AG10803 (cell line): ENCODE results near the gene RCSD1.
"Not testable (repeated sequence)": the region's sequence is repeated elsewhere in the genome, so short reads cannot be mapped to it uniquely, and the experiment has no call there.

Source experiments
- DNase-seq: peaks from one replicate; pipeline ENCODE4 v3.0.0; 2010; ENCODE audit warnings: low read depth
- H3K4me3 ChIP-seq: 2 replicates; pipeline ENCODE4 v1.5.1; 2011; ENCODE audit warnings: mild to moderate bottlenecking, low read length, control low read depth
- TF ChIP-seq, protein P1 (sequence below): conservative IDR thresholded peaks from 2 replicates; pipeline ENCODE4 v1.5.1; 2011; ENCODE audit warnings: mild to moderate bottlenecking, low read length, control low read depth, inconsistent platforms

Gene RCSD1

DNA sequence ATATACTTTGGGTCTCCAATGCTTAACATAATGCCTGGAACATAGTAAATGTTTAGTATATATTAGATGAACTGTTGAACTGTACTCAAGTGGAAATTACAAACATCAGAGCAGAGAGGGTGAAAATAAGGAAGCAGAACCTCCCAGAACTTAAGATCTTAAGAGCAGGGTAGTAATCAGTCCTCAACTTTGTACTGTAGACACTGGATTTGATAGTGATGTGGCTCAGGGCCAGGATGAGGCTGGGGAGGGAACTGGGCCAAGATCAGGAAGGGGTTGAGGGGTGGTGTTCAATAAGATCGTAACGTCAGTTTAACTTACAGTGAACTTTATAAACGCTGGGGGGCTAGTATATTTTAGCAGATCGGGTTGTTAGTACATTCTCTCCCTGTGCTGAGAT lies 107.1 kb downstream of the RCSD1 start:
- TF ChIP-seq, protein P1, sequence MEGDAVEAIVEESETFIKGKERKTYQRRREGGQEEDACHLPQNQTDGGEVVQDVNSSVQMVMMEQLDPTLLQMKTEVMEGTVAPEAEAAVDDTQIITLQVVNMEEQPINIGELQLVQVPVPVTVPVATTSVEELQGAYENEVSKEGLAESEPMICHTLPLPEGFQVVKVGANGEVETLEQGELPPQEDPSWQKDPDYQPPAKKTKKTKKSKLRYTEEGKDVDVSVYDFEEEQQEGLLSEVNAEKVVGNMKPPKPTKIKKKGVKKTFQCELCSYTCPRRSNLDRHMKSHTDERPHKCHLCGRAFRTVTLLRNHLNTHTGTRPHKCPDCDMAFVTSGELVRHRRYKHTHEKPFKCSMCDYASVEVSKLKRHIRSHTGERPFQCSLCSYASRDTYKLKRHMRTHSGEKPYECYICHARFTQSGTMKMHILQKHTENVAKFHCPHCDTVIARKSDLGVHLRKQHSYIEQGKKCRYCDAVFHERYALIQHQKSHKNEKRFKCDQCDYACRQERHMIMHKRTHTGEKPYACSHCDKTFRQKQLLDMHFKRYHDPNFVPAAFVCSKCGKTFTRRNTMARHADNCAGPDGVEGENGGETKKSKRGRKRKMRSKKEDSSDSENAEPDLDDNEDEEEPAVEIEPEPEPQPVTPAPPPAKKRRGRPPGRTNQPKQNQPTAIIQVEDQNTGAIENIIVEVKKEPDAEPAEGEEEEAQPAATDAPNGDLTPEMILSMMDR = no peak
- no peak for DNase-seq
- H3K4me3 ChIP-seq = no peak overlapping the region

DNA sequence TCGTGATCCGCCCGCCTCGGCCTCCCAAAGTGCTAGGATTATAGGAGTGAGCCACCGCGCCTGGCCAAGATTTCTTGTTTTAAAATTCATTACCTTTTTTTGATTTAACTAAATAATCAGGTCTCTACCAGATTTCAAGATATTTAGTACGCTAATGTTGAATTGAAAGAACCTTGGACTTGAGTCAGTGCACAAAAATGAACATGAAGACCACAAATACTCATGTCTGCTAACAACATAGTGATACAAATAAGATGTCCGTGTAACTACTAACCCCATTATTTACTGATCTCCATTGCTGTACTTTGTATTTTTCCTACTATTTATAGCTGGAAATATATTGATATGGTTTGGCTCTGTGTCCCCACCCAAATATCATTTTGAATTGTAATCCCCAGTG lies 108.1 kb downstream of the RCSD1 start:
- TF ChIP-seq, protein P1 = no peak
- DNase-seq = no peak
- no peak overlapping the region for H3K4me3 ChIP-seq

DNA sequence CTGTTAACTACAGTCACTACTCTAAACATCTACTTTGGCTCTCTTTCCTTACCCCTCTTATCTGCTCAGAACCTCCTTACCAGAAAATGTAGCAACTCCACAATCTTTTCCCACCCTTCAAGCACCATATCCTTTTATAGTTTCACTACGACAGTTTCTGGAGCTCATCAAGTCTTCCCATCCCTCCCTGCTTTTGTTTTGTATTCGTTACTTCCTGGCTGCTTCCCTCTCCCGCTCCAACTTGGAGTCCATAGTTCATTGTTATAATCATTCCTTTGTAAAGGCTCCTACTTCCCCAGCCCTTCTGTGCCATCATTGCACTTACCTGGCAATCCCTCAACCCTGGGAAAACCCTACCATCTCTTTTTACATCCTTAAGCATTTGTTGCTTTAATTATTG lies 109.7 kb downstream of the RCSD1 start:
- no peak overlapping the region for H3K4me3 ChIP-seq
- TF ChIP-seq, protein P1 = no peak
- DNase-seq = no peak

- not testable (repeated sequence) for DNase-seq, H3K4me3 ChIP-seq
Observed at GRCh38 chr1:167741103-167741502, 111.1 kb downstream of the RCSD1 start.

DNA sequence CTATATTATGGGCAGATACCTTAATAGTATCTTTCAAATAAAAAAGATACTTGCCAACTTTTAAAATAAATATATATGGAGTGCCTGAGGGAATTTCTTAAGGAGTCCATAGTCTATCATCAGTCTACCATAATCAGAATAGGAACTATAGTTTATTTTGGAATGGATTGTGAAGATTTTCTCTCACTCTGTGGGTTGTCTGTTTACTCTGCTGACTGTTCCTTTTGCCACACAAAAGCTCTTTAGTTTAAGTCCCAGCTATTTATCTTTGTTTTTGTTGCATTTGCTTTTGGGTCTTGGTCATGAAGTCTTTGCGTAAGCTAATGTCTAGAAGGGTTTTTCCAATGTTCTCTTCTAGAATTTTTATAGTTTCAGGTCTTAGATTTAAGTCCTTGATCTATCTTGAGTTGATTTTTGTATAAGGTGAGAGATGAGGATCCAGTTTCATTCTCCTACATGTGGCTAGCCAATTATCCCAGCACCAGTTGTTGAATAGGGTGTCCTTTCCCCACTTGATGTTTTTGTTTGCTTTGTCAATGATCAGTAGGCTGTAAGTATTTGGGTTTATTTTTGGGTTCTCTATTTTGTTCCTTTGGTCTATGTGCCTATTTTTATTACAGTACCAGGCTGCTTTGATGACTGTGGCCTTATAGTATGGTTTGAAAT lies 112.5 kb downstream of the RCSD1 start:
- not testable (repeated sequence) for DNase-seq, H3K4me3 ChIP-seq

- TF ChIP-seq, protein P1 = no peak
- DNase-seq = no peak
Observed at GRCh38 chr1:167744901-167745300, 114.9 kb downstream of the RCSD1 start.

DNA sequence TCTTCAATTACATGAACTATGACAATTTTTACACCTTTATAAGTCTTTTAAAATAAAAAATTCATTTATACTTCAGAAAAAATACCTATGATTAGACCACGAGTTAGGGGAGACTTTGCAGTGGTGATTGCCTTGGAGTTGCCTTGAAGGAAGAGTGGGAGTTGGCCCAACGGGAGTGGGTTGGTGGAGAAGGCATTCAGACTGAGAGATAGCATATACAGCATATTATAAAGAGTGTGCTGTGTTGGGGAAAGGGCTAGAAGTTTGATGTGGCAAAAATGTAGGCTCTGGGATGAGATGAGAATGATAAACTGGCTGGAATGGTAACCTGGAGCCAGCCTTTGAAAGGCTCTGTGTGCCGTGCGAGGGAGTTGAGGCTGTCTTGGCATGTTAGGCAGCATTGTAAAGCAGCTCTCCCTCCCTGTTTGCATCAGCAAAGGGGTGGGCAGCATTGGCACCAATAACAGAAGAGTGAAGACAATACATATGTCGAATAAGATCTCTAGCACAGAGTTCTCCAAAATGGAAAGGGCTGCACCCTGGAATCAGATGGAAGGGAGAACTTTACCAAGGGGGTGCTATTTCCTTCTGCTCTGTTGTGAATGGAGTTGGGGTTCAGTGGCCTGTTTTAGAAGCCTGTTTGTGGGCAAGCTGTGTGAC lies 116.1 kb downstream of the RCSD1 start:
- H3K4me3 ChIP-seq = no peak overlapping the region
- TF ChIP-seq, protein P1 = no peak
- no peak for DNase-seq

More at GRCh38 chr1:167744901-167745300, 114.9 kb downstream of the RCSD1 start:
- H3K4me3 ChIP-seq = no peak overlapping the region

DNA sequence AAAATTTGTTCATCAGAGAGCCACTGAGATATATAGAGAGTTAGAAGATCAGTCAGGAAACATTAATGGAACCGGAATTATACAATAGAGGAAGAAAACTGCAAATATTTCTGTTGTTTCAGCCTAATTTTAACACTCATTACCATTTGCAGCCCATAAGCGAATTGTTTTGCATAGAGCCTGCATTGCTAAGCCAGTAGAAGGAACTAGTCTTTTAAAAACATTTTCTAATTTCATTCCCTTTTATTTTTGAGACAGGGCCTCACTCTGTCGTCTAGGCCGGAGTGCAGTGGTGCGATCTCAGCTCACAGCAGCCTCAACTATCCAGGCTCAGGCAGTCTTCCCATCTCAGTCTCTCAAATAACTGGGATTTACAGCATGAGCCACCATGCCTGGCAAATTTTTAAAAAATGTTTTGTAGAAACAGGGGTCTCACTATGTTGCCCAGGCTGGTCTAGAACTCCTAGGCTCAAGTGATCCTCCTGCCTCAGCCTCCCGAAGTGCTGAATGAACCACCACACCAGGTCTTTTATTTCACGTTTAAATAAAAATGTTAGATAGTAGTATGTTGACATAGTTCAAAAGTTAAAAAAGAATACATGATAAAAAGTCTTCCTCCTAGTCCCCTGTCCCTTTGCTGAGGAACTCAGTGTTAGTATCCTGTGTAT lies 117.1 kb downstream of the RCSD1 start:
- no peak for DNase-seq
- no peak overlapping the region for H3K4me3 ChIP-seq
- TF ChIP-seq, protein P1 = no peak
